ENCODE data around the gene RNF14.

The RNF14 gene

GRCh38 chr5:141960449-141961323 lies 8.2 kb upstream of the RNF14 start (continued):
- 0 out of 2 replicates have a peak, but pooled peaks have one; percentile 44 for TF ChIP-seq PATZ1 (tag by site-specific recombination; IDR thresholded peaks at IDR 0.05)
- no peak for TF ChIP-seq ZNF292 (tag by site-specific recombination; IDR thresholded peaks at IDR 0.05; ENCODE audit: borderline replicate concordance, low read depth)
- TF ChIP-seq ZNF768 (tag by site-specific recombination; IDR thresholded peaks at IDR 0.05) = no peak
- TF ChIP-seq ZFP41 (tag by site-specific recombination; IDR thresholded peaks at IDR 0.05; ENCODE audit: borderline replicate concordance) = no peak
- TF ChIP-seq KLF9 (tag by site-specific recombination; IDR thresholded peaks at IDR 0.05; ENCODE audit: low read depth) = no peak
- TF ChIP-seq ZNF350 (tag by site-specific recombination; IDR thresholded peaks at IDR 0.05) = no peak
- TF ChIP-seq, protein P1, sequence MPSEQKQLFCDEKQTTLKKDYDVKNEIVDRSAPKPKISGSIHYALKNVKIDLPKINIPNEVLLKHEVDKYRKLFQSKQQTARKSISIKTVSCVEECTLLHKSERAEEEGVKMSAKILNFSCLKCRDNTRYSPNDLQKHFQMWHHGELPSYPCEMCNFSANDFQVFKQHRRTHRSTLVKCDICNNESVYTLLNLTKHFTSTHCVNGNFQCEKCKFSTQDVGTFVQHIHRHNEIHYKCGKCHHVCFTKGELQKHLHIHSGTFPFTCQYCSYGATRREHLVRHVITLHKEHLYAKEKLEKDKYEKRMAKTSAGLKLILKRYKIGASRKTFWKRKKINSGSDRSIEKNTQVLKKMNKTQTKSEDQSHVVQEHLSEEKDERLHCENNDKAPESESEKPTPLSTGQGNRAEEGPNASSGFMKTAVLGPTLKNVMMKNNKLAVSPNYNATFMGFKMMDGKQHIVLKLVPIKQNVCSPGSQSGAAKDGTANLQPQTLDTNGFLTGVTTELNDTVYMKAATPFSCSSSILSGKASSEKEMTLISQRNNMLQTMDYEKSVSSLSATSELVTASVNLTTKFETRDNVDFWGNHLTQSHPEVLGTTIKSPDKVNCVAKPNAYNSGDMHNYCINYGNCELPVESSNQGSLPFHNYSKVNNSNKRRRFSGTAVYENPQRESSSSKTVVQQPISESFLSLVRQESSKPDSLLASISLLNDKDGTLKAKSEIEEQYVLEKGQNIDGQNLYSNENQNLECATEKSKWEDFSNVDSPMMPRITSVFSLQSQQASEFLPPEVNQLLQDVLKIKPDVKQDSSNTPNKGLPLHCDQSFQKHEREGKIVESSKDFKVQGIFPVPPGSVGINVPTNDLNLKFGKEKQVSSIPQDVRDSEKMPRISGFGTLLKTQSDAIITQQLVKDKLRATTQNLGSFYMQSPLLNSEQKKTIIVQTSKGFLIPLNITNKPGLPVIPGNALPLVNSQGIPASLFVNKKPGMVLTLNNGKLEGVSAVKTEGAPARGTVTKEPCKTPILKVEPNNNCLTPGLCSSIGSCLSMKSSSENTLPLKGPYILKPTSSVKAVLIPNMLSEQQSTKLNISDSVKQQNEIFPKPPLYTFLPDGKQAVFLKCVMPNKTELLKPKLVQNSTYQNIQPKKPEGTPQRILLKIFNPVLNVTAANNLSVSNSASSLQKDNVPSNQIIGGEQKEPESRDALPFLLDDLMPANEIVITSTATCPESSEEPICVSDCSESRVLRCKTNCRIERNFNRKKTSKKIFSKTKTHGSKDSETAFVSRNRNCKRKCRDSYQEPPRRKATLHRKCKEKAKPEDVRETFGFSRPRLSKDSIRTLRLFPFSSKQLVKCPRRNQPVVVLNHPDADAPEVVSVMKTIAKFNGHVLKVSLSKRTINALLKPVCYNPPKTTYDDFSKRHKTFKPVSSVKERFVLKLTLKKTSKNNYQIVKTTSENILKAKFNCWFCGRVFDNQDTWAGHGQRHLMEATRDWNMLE (tag by site-specific recombination; conservative IDR thresholded peaks at IDR 0.05; ENCODE audit: low read depth) = no peak
- TF ChIP-seq ZNF792 (tag by site-specific recombination; IDR thresholded peaks at IDR 0.05) = no peak
- TF ChIP-seq, protein P2, sequence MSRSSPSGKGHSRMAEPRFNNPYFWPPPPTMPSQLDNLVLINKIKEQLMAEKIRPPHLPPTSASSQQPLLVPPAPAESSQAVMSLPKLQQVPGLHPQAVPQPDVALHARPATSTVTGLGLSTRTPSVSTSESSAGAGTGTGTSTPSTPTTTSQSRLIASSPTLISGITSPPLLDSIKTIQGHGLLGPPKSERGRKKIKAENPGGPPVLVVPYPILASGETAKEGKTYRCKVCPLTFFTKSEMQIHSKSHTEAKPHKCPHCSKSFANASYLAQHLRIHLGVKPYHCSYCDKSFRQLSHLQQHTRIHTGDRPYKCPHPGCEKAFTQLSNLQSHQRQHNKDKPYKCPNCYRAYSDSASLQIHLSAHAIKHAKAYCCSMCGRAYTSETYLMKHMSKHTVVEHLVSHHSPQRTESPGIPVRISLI (tag by site-specific recombination; IDR thresholded peaks at IDR 0.05) = no peak
- TF ChIP-seq ZNF214 (tag by site-specific recombination; IDR thresholded peaks at IDR 0.05; ENCODE audit: borderline replicate concordance) = no peak
- peak; percentile 49; the same call in 1 of the 2 replicates for TF ChIP-seq ZSCAN30 (tag by site-specific recombination; IDR thresholded peaks at IDR 0.05)
- no peak for TF ChIP-seq ZNF37A (tag by site-specific recombination; IDR thresholded peaks at IDR 0.05)
- no peak for TF ChIP-seq ZNF416 (tag by site-specific recombination; IDR thresholded peaks at IDR 0.05)
- no peak for TF ChIP-seq ZNF555 (tag by site-specific recombination; conservative IDR thresholded peaks at IDR 0.05)
- no peak for TF ChIP-seq KLF7 (tag by site-specific recombination; IDR thresholded peaks at IDR 0.05; ENCODE audit: borderline replicate concordance)
- TF ChIP-seq PBX3 (CRISPR knock-in tag; IDR thresholded peaks at IDR 0.05) = no peak
- no peak for TF ChIP-seq ZBTB44 (tag by site-specific recombination; IDR thresholded peaks at IDR 0.05)
- TF ChIP-seq TCF7L2 (IDR thresholded peaks at IDR 0.05; ENCODE audit: borderline replicate concordance, low read depth, low read length) = no peak
- TF ChIP-seq SP7 (tag by site-specific recombination; IDR thresholded peaks at IDR 0.05) = 0 out of 2 replicates have a peak, but pooled peaks have one; percentile 33
- TF ChIP-seq ZFP3 (tag by site-specific recombination; IDR thresholded peaks at IDR 0.05; ENCODE audit: low read depth) = no peak
- TF ChIP-seq, protein P3, sequence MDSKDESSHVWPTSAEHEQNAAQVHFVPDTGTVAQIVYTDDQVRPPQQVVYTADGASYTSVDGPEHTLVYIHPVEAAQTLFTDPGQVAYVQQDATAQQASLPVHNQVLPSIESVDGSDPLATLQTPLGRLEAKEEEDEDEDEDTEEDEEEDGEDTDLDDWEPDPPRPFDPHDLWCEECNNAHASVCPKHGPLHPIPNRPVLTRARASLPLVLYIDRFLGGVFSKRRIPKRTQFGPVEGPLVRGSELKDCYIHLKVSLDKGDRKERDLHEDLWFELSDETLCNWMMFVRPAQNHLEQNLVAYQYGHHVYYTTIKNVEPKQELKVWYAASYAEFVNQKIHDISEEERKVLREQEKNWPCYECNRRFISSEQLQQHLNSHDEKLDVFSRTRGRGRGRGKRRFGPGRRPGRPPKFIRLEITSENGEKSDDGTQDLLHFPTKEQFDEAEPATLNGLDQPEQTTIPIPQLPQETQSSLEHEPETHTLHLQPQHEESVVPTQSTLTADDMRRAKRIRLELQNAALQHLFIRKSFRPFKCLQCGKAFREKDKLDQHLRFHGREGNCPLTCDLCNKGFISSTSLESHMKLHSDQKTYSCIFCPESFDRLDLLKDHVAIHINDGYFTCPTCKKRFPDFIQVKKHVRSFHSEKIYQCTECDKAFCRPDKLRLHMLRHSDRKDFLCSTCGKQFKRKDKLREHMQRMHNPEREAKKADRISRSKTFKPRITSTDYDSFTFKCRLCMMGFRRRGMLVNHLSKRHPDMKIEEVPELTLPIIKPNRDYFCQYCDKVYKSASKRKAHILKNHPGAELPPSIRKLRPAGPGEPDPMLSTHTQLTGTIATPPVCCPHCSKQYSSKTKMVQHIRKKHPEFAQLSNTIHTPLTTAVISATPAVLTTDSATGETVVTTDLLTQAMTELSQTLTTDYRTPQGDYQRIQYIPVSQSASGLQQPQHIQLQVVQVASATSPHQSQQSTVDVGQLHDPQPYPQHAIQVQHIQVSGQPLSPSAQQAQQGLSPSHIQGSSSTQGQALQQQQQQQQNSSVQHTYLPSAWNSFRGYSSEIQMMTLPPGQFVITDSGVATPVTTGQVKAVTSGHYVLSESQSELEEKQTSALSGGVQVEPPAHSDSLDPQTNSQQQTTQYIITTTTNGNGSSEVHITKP (tag by site-specific recombination; IDR thresholded peaks at IDR 0.05) = no peak

Measured in HEK293 (cell line).